Neuronal stem cell (in vitro differentiated cells): Measurements from ENCODE around the gene CD80.

Experiments
- DNase-seq: peaks from one replicate; pipeline ENCODE4 v3.0.0-alpha.2; 2013; ENCODE audit warnings: low spot score
- H2AFZ ChIP-seq: one replicate; pipeline ENCODE4 v1.6.1; 2013; ENCODE audit warnings: mild to moderate bottlenecking, low read length, inconsistent platforms
- H2AK5ac ChIP-seq: 2 replicates; pipeline ENCODE4 v1.6.1; 2013; ENCODE audit warnings: low read depth, mild to moderate bottlenecking, inconsistent platforms, low read length, moderate library complexity, mixed read lengths
- H2BK120ac ChIP-seq: 2 replicates; pipeline ENCODE4 v1.6.1; 2013; ENCODE audit warnings: low read depth, mild to moderate bottlenecking, inconsistent platforms, low read length, moderate library complexity, mixed read lengths
- H2BK12ac ChIP-seq: one replicate; pipeline ENCODE4 v1.6.1; 2013; ENCODE audit warnings: low read length, inconsistent platforms
- H2BK15ac ChIP-seq: 2 replicates; pipeline ENCODE4 v1.6.1; 2013; ENCODE audit warnings: mild to moderate bottlenecking, low read length, inconsistent platforms, mixed read lengths
- H2BK5ac ChIP-seq: one replicate; pipeline ENCODE4 v1.6.1; 2013; ENCODE audit warnings: inconsistent platforms, mild to moderate bottlenecking, low read length, moderate library complexity
- H3K14ac ChIP-seq: one replicate; pipeline ENCODE4 v1.6.1; 2013; ENCODE audit warnings: low read length, inconsistent platforms
- H3K18ac ChIP-seq: 2 replicates; pipeline ENCODE4 v1.6.1; 2013; ENCODE audit warnings: low read length, inconsistent platforms
- H3K23ac ChIP-seq: 2 replicates; pipeline ENCODE4 v1.6.1; 2013; ENCODE audit warnings: low read depth, mild to moderate bottlenecking, mixed read lengths, low read length, inconsistent platforms; ENCODE audit not compliant: poor library complexity
- H3K27ac ChIP-seq: replicated peaks from 3 replicates; pipeline ENCODE4 v1.5.1; 2013; ENCODE audit warnings: low read length, inconsistent platforms
- H3K27me3 ChIP-seq, 3 experiments: 2 replicates each; pipeline ENCODE4 v1.6.1; 2013; ENCODE audit warnings: low read length in 3 of 3, mild to moderate bottlenecking in 2 of 3, inconsistent platforms in 1 of 3, low read depth in 1 of 3, mixed read lengths in 1 of 3, moderate library complexity in 1 of 3; ENCODE audit not compliant: control insufficient read depth in 3 of 3, insufficient read depth in 3 of 3
- H3K36me3 ChIP-seq, 2 donors: replicated peaks in 1 of 2; 2 replicates each; pipeline ENCODE4 v1.6.1; 2013; ENCODE audit warnings: low read length in 2 of 2; ENCODE audit not compliant: control insufficient read depth in 2 of 2, insufficient read depth in 2 of 2
- H3K4ac ChIP-seq: 2 replicates; pipeline ENCODE4 v1.6.1; 2013; ENCODE audit warnings: inconsistent platforms, mild to moderate bottlenecking, low read length, moderate library complexity
- H3K4me1 ChIP-seq, 2 donors: 1 replicate in 1 of 2; 2 replicates in 1 of 2; pipeline ENCODE4 v1.6.1; 2013; ENCODE audit warnings: low read length in 2 of 2, low read depth in 1 of 2; ENCODE audit not compliant: control insufficient read depth in 2 of 2, insufficient read depth in 1 of 2
- H3K4me2 ChIP-seq: one replicate; pipeline ENCODE4 v1.6.1; 2013; ENCODE audit warnings: mild to moderate bottlenecking, low read length, inconsistent platforms; ENCODE audit not compliant: insufficient read depth, poor library complexity, severe bottlenecking
- H3K4me3 ChIP-seq, 2 donors: 2 replicates each; pipeline ENCODE4 v1.5.1; 2013; ENCODE audit warnings: low read length in 2 of 2, mild to moderate bottlenecking in 2 of 2, inconsistent platforms in 1 of 2, moderate library complexity in 1 of 2
- H3K79me1 ChIP-seq: one replicate; pipeline ENCODE4 v1.6.1; 2013; ENCODE audit warnings: low read depth, mild to moderate bottlenecking, inconsistent platforms, low read length, moderate library complexity
- H3K9ac ChIP-seq: one replicate; pipeline ENCODE4 v1.6.1; 2013; ENCODE audit warnings: mild to moderate bottlenecking, low read depth, low read length, inconsistent platforms; ENCODE audit not compliant: poor library complexity
- H3K9me3 ChIP-seq, 2 donors: replicated peaks in 1 of 2; 2 replicates each; pipeline versions ENCODE3 to v1.6.1; 2013; ENCODE audit warnings: low read length in 2 of 2, mild to moderate bottlenecking in 2 of 2, inconsistent platforms in 1 of 2, low read depth in 1 of 2, mixed read lengths in 1 of 2, moderate library complexity in 1 of 2; ENCODE audit not compliant: control insufficient read depth in 2 of 2, insufficient read depth in 1 of 2
- H4K8ac ChIP-seq: one replicate; pipeline ENCODE4 v1.6.1; 2013; ENCODE audit warnings: low read depth, mild to moderate bottlenecking, inconsistent platforms, low read length, moderate library complexity
- H4K91ac ChIP-seq: one replicate; pipeline ENCODE4 v1.6.1; 2013; ENCODE audit warnings: low read length, low read depth, mild to moderate bottlenecking, inconsistent platforms; ENCODE audit not compliant: poor library complexity
- WGBS, 2 donors: extraction: QIAGEN DNeasy Blood & Tissue Kit; methylation state at CpG; one replicate each; pipeline ENCODE4 v1.1.7; 2013; ENCODE audit warnings: missing lambda C conversion rate in 2 of 2, mixed read lengths in 1 of 2; ENCODE audit not compliant: insufficient read length in 2 of 2, insufficient replicate concordance in 1 of 2; ENCODE audit errors: extremely low coverage in 2 of 2; 5-methylcytosine and 5-hydroxymethylcytosine counted together

The CD80 gene

GRCh38 chr3:119485563-119485962 lies 73.9 kb downstream of the CD80 start:
- no peak overlapping the region for H3K4me2 ChIP-seq

GRCh38 chr3:119483101-119483500 lies 76.3 kb downstream of the CD80 start:
- Histone ChIP-seq H4K8ac (no peak overlapping the region), H2AFZ (no peak overlapping the region), H3K9me3 (no peaks in the 10 kb centered on the region), H3K4me2 (no peak overlapping the region), H3K4me1 (no peaks in the 10 kb centered on the region), H2BK15ac (no peak overlapping the region), H3K18ac (no peak overlapping the region), H2BK12ac (no peak overlapping the region), H3K23ac (no peak overlapping the region), H3K4ac (no peak overlapping the region), H2BK5ac (no peak overlapping the region), H3K27ac (no peak overlapping the region), H2AK5ac (no peak overlapping the region), H3K36me3 (peaks cover 15 to 48% of the 10 kb centered on the region in 2 donors), H3K4me3 (no peak overlapping the region), H2BK120ac (no peak overlapping the region), H3K27me3 (no peaks in the 10 kb centered on the region), H3K9ac (no peak overlapping the region), H3K14ac (no peak overlapping the region), H3K79me1 (no peaks in the 10 kb centered on the region), H4K91ac (no peak overlapping the region)
- WGBS, 2 donors: no CpG with 5 or more reads among the region's 1 CpG
- DNase-seq: no peak

More at GRCh38 chr3:119485563-119485962, 73.9 kb downstream of the CD80 start:
- H2BK12ac ChIP-seq: no peak overlapping the region
- WGBS, 2 donors: no CpG with 5 or more reads among the region's 2 CpGs
- no peak overlapping the region for H3K4me3 ChIP-seq
- H3K18ac ChIP-seq: no peak overlapping the region
- H3K27me3 ChIP-seq: no peaks in the 10 kb centered on the region
- H3K36me3 ChIP-seq: peaks cover 15 to 53% of the 10 kb centered on the region in 2 donors
- H3K27ac ChIP-seq: no peak overlapping the region
- no peak overlapping the region for H2AFZ ChIP-seq
- no peak overlapping the region for H4K8ac ChIP-seq
- no peaks in the 10 kb centered on the region for H3K79me1 ChIP-seq
- no peaks in the 10 kb centered on the region for H3K9me3 ChIP-seq
- no peak overlapping the region for H3K23ac ChIP-seq
- H2AK5ac ChIP-seq: no peak overlapping the region
- no peak overlapping the region for H3K4ac ChIP-seq
- H2BK5ac ChIP-seq: no peak overlapping the region
- no peak overlapping the region for H3K9ac ChIP-seq
- H2BK15ac ChIP-seq: no peak overlapping the region
- H3K14ac ChIP-seq: no peak overlapping the region
- no peak overlapping the region for H4K91ac ChIP-seq
- DNase-seq: no peak
- H3K4me1 ChIP-seq: no peaks in the 10 kb centered on the region
- H2BK120ac ChIP-seq: no peak overlapping the region

DNA sequence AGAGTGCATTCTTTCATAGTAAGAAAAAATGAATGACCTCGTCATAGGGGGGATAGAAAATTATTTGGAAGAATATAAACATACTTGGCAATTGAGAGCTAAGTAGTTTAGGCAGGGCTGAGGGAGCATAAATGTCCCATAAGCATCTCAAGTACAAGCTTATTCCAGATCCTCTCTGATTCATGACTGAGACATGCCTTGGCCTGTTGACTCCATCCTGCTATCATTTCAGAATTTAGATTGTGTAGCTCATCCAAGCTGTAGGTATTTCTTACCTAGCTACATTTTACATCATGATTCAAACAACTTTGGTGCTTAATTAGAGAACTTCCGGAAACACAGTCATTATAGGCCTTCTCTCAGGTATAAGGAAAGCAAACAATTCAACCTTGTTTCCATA lies 78.3 kb downstream of the CD80 start:
- no peak overlapping the region for H2BK120ac ChIP-seq
- no peak overlapping the region for H2AK5ac ChIP-seq
- no peak overlapping the region for H2BK12ac ChIP-seq
- H3K4me3 ChIP-seq: no peak overlapping the region
- H3K27ac ChIP-seq: no peak overlapping the region
- H3K27me3 ChIP-seq: no peaks in the 10 kb centered on the region
- no peak overlapping the region for H2AFZ ChIP-seq
- no peak overlapping the region for H3K18ac ChIP-seq
- no CpG with 5 or more reads among the region's 2 CpGs for WGBS, 2 donors
- no peak overlapping the region for H3K9ac ChIP-seq
- H3K36me3 ChIP-seq: peaks cover 16 to 50% of the 10 kb centered on the region in 2 donors
- H3K9me3 ChIP-seq: peaks cover 0 to 2% of the 10 kb centered on the region in 2 donors
- H3K4ac ChIP-seq: no peak overlapping the region
- no peak overlapping the region for H3K14ac ChIP-seq
- H3K23ac ChIP-seq: no peak overlapping the region
- no peaks in the 10 kb centered on the region for H3K4me1 ChIP-seq
- no peak overlapping the region for H2BK15ac ChIP-seq
- no peak overlapping the region for H4K91ac ChIP-seq
- H2BK5ac ChIP-seq: no peak overlapping the region
- H4K8ac ChIP-seq: no peak overlapping the region
- no peak overlapping the region for H3K4me2 ChIP-seq
- DNase-seq: no peak
- H3K79me1 ChIP-seq: no peaks in the 10 kb centered on the region
